LNCaP clone FGC (cell line): ENCODE measurements around the gene VPS50.

Experiments
- DNase-seq: peaks from one replicate; pipeline ENCODE4 v3.0.0-alpha.2; 2011; ENCODE audit warnings: low read depth
- H3K4me3 ChIP-seq: 2 replicates; pipeline ENCODE4 v1.5.1; 2011; ENCODE audit warnings: mild to moderate bottlenecking, low read depth, low read length, control low read depth
- CTCF ChIP-seq: IDR thresholded peaks from 2 replicates; pipeline ENCODE4 v1.5.1; 2012; ENCODE audit warnings: mild to moderate bottlenecking; ENCODE audit not compliant: control insufficient read depth, insufficient read depth; ENCODE audit errors: extremely low read depth

The VPS50 gene

GRCh38 chr7:93399642-93400041 lies 167.5 kb downstream of the VPS50 start:
- no peak for DNase-seq
- H3K4me3 ChIP-seq: no peak overlapping the region
- TF ChIP-seq CTCF: no peak

- DNase-seq: no peak
- no peak overlapping the region for H3K4me3 ChIP-seq
- no peak for TF ChIP-seq CTCF
These were observed 170.8 kb downstream of the VPS50 start for GRCh38 chr7:93402944-93403343.

- DNase-seq: no peak
- no peak overlapping the region for H3K4me3 ChIP-seq
- no peak for TF ChIP-seq CTCF
These were observed 175.1 kb downstream of the VPS50 start for GRCh38 chr7:93407239-93407638.

- no peak for TF ChIP-seq CTCF
- DNase-seq: no peak
These were observed 177.2 kb downstream of the VPS50 start for GRCh38 chr7:93409324-93409723.

More at GRCh38 chr7:93409324-93409723, 177.2 kb downstream of the VPS50 start:
- no peak overlapping the region for H3K4me3 ChIP-seq
